Epithelial cell of proximal tubule (primary cell): ENCODE measurements around the gene COX6B2. TPM values are rescaled to one million over a fixed set of nuclear protein-coding genes. Genes with fewer than 3 reads are reported as not detected.

Source experiments
- DNase-seq: peaks from one replicate; pipeline ENCODE4 v3.0.0-alpha.2; 2011; ENCODE audit warnings: low read depth
- H3K4me3 ChIP-seq: 2 replicates; pipeline ENCODE4 v1.5.1; 2011; ENCODE audit warnings: low read depth, mild to moderate bottlenecking, low read length
- total RNA-seq: library from RNA; depleted of rRNA; stranded (reverse); fragments of >200 nt; gene quantifications from 2 replicates; pipeline ENCODE4 v1.2.3, GENCODE V29; 2015
- TF ChIP-seq, protein P1 (sequence below): conservative IDR thresholded peaks from 2 replicates; pipeline ENCODE4 v1.5.1; 2012; ENCODE audit warnings: low read depth, mild to moderate bottlenecking, low read length

Gene COX6B2
- total RNA-seq, 1 donor from 2014 or later = 0.23 TPM

DNA sequence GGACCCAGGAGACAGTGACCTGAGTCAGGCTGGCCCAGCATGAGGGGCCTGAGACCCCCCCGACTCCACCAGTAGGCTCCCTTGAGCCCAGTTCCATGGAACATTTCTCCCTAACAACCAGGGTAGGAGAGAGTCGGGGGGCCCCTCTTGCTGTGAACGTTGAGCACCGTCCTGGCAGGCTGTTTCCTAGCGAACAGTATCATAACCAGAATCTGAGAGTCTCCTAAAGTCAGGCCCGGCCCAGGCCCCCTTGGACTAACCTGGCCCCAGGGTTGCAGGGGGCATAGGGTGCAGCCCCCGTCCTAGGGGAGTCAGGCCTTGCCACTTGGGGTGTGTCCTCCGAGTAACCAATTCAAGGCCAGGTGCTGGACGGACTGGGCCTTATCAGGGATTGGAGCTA is 43.1 kb downstream of the COX6B2 start:
- TF ChIP-seq, protein P1, sequence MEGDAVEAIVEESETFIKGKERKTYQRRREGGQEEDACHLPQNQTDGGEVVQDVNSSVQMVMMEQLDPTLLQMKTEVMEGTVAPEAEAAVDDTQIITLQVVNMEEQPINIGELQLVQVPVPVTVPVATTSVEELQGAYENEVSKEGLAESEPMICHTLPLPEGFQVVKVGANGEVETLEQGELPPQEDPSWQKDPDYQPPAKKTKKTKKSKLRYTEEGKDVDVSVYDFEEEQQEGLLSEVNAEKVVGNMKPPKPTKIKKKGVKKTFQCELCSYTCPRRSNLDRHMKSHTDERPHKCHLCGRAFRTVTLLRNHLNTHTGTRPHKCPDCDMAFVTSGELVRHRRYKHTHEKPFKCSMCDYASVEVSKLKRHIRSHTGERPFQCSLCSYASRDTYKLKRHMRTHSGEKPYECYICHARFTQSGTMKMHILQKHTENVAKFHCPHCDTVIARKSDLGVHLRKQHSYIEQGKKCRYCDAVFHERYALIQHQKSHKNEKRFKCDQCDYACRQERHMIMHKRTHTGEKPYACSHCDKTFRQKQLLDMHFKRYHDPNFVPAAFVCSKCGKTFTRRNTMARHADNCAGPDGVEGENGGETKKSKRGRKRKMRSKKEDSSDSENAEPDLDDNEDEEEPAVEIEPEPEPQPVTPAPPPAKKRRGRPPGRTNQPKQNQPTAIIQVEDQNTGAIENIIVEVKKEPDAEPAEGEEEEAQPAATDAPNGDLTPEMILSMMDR = no peak
- DNase-seq = no peak
- H3K4me3 ChIP-seq = no peak overlapping the region

GRCh38 chr19:55310498-55310897 is 44.0 kb downstream of the COX6B2 start:
- no peak overlapping the region for H3K4me3 ChIP-seq
- TF ChIP-seq, protein P1 = no peak
- DNase-seq = no peak

DNA sequence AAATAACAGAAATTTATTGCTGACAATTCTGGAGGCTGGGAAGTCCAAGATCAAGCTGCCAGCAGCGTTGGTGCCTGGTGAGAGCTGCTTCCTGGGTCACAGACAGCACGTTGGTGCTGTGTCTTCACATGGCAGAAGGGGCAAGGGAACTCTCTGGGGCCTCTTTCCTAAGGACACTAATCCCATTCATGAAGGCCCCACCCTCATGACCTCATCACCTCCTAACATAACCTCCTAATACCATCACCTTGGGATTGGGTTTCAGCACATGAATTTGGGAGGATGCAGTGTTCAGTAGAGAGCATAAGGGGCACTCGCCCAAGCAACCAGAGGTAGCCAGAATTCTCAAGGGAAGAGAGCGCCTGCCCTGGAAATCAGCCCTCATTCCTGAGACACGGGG is 45.1 kb downstream of the COX6B2 start:
- H3K4me3 ChIP-seq = no peak overlapping the region
- TF ChIP-seq, protein P1 = no peak
- no peak for DNase-seq

DNA sequence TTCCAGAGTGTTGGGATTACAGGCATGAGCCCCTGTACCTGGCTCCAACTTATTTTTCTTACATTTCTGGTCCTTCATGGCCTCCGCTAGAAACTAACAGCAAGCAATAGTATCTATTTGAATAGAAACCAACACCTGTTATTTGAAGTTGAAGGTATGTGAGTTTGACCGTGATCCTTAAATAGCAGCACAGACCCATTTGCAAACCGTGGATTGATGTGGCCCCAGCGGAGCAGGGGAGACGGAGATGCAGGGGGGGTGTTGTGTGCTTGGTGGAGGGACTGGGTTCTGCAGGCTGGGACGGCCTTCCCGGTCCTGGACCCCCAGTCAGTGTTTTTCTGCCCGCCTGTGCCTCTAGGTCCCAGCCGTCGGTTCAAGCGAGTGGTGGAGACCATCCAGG is 46.2 kb downstream of the COX6B2 start:
- TF ChIP-seq, protein P1 = no peak
- no peak for DNase-seq
- H3K4me3 ChIP-seq = no peak overlapping the region

- TF ChIP-seq, protein P1 = no peak
- H3K4me3 ChIP-seq = no peak overlapping the region
- no peak for DNase-seq
These were observed 47.8 kb downstream of the COX6B2 start for GRCh38 chr19:55306712-55307111.

DNA sequence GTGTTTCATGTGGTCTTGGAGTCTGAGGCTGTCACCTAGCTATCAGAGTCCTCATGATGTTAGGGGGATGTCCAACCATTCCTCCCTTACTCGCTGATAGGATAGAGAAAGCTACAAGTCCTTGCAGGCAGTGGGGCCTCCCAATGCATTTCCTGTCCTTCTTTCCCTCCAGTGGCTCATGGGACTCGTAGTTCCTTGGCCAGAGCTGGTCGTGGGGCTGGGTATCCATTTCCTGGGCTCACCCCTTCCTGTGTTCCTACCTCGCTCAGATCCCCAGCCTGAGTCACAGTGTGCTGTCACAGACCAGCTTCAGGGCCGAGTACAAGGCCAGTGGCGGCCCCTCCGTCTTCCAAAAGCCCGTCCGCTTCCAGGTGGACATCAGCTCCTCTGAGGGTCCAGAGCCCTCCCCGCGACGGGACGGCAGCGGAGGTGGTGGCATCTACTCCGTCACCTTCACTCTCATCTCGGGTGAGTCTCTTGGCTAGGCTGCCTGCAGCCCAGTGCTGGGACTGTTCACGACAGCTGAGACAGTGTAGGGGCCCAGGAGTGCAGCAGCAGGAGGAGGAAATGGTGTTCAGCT is 48.4 kb downstream of the COX6B2 start:
- no peak overlapping the region for H3K4me3 ChIP-seq
- no peak for DNase-seq
- TF ChIP-seq, protein P1 = no peak

- no peak overlapping the region for H3K4me3 ChIP-seq
- TF ChIP-seq, protein P1 = no peak
- DNase-seq = no peak
These were observed 49.0 kb downstream of the COX6B2 start for GRCh38 chr19:55305491-55305890.
